Measurements from ENCODE around the gene CILP2.

The CILP2 gene, protein sequence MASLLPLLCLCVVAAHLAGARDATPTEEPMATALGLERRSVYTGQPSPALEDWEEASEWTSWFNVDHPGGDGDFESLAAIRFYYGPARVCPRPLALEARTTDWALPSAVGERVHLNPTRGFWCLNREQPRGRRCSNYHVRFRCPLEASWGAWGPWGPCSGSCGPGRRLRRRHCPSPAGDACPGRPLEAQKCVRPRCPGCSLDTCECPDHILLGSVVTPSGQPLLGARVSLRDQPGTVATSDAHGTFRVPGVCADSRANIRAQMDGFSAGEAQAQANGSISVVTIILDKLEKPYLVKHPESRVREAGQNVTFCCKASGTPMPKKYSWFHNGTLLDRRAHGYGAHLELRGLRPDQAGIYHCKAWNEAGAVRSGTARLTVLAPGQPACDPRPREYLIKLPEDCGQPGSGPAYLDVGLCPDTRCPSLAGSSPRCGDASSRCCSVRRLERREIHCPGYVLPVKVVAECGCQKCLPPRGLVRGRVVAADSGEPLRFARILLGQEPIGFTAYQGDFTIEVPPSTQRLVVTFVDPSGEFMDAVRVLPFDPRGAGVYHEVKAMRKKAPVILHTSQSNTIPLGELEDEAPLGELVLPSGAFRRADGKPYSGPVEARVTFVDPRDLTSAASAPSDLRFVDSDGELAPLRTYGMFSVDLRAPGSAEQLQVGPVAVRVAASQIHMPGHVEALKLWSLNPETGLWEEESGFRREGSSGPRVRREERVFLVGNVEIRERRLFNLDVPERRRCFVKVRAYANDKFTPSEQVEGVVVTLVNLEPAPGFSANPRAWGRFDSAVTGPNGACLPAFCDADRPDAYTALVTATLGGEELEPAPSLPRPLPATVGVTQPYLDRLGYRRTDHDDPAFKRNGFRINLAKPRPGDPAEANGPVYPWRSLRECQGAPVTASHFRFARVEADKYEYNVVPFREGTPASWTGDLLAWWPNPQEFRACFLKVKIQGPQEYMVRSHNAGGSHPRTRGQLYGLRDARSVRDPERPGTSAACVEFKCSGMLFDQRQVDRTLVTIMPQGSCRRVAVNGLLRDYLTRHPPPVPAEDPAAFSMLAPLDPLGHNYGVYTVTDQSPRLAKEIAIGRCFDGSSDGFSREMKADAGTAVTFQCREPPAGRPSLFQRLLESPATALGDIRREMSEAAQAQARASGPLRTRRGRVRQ

DNA sequence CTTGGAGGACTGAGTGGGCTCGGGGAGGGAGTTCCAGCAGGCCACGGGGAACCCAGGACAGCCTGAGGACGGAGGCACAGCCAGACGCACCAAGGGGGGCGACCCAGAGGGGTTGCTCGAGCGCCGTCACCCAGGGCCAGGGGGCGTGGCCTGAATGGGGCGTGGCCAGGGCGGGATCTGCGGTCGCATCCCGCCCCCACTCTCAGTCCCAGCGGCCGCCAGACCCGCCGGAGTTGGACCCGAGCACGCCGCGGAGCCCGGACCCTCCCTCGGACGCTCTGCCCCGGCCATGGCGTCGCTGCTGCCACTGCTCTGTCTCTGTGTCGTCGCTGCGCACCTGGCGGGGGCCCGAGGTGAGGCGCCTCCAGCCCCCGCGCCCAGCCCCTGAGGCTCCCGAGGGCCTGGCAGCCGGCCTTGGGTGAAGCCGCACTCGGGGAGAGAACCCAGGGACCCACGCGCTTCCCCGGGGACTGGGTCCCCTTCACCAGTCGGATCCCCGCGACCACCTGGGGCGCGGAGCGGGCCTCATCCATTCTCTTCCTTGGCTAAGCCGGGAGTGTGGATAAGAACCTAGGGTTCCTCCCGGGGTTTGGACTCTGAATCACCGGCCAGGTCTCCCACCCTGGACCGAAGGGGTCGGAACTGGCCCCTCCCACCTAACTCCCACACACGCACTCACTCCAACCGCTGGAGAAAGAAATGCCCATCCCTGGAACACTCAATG lies at the start of gene CILP2:
TSS of gene CILP2 (plus strand) at position 205 of the 724 bp plus-strand sequence. CDS start at position 290, 85 bp downstream.
- DNase-seq: peak in 10 of 56 donors; percentile 5 to 57 (median 22)

DNA sequence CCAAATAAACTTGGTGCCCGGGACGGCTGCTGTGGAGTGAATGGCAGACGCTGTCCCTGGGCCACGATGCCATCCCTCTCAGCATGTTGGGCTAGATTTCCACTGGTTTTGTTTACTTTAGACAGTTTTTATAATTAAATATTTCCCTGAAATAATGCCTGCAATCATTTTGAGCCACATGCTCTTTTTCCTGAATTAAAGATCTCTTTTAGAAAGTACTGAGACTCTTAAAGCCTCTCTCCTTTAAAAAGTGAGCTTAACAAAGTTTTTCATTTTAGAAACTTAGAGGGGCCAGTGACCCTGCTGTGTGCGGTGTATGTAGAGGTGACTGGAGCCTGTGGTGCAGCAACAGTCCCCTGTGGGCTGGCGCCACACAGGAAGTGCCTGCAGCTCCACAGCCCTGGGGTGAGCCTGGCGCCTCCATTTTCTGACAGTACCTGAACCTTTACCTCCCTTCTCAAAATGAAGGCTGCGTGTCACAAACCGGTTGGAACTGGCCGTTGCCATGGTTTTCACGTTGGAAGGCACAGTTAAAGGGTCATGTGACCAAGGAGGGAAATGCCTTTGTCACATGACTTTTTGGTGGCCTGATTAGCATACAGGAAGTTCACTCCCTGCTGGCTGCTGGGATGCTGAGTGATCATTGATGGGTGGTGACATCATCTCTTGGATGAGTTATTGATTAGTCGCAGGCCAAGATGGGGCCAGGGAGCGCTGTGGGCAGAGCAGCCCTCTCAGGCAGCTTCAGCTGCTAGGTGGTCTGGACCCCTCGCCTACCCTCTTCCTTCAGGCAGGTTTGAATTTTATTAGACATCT lies 49.0 kb upstream of the CILP2 start:
- DNase-seq: peak in 52 of 56 donors; percentile 12 to 90 (median 64)

DNA sequence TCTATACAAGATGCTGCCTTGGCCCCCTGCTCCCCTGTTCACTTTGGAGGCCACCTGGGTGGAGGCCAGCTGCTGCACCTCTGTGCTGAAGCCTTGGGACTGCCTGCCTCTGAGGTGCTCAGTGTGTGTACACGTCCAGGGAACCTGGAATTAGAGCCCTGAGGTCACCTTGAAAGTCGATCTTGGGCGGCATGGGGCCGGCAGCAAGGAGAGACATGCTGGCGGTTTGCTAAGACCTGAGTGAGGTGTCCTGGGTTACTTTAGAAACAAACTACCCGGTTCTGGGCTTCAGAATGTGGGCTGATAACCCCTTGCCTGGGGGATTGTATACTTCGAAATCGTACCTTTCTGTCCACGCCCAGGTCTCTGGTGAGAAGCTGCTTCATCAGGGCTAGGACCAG lies 48.3 kb upstream of the CILP2 start:
- no peak for DNase-seq

DNA sequence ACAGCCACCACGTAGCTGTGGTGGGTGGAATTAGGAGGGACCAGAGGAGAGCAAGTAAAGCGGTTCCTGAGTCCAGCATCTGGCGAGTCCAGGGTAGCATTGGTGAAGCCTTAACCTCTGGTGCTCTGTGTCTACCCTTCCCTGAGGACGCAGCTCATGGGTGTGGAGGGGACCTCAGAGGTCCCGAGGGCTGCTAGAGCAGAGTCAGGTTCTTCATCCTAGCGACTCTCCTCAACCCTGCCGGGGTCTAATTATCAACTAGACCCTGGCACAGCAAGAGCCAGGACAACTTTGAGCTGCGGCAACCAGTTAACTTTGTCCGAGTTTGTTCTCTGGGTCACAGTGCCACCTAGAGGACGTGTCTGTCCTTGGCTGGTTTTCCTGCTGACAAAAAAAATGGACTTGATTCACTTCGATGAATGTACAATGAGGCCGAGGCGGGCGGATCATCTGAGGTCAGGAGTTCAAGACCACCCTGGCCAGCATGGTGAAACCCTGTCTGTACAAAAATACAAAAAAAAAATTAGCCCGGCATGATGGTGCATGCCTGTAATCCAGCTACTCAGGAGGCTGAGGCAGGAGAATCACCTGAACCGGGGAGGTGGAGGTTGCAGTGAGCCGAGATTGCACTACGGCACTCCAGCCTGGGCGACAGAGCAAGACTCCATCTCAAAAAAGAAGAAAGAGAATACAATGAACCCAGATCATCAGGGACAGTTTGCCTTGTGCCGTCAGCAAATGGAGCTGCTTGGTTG lies 47.7 kb upstream of the CILP2 start:
- DNase-seq: peak in 53 of 56 donors; percentile 20 to 86 (median 62)

DNA sequence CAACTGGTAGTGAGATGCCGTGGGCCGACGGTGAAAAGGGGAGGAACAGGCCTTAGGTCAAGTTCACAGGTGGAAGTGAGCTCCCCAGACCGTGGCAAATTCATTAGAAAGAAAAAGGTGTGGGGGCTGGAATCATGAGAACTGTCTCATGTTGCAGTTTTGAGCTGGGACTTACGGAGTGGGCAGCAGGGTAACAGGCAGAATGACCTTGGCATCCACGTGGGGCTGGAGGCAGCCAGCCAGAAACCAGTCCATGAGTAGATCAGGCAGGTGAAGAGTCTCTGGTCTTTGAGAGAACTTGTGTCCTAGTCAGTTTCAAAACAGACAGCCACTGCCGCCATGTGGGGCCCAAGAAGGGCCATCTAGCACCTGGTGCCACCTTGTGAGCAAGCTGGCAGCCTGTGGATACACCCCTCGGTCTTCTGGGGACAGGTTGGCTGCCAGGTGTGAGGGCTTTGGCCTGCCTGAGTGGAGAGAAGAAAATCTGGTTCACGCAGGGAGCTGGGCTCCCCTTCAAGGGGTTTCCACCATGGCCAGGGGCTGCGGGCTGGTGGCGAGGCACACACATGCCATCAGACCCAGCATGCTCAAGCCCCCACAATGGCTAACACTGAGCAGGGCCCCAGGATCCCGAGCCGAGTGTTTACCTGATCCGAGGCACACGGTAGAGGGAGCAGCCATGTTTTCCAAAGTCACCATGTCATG lies 46.6 kb upstream of the CILP2 start:
- no peak for DNase-seq

DNA sequence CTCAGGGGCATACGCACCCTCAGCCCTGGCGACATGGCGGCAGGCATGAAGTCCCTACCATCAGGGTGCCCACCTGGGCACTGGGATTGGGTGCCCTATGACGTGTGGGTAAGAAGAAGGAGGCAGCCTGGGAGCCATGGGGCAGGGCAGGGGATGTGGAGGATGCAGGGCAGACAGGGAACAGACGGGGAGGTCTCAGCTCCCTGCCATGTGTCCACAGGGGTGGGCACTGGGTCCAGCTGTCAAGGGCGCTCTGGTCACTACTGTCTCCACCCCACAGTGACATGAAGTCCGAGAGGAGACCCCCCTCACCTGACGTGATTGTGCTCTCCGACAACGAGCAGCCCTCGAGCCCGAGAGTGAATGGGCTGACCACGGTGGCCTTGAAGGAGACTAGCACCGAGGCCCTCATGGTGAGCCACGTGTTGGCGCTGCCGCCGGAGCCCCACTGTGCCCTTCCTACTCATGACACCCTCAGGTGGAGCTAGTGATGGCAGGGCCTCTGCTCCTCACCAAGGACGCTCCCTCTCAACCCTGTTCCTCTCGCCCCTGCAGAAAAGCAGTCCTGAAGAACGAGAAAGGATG lies 45.9 kb upstream of the CILP2 start:
- no peak for DNase-seq

DNA sequence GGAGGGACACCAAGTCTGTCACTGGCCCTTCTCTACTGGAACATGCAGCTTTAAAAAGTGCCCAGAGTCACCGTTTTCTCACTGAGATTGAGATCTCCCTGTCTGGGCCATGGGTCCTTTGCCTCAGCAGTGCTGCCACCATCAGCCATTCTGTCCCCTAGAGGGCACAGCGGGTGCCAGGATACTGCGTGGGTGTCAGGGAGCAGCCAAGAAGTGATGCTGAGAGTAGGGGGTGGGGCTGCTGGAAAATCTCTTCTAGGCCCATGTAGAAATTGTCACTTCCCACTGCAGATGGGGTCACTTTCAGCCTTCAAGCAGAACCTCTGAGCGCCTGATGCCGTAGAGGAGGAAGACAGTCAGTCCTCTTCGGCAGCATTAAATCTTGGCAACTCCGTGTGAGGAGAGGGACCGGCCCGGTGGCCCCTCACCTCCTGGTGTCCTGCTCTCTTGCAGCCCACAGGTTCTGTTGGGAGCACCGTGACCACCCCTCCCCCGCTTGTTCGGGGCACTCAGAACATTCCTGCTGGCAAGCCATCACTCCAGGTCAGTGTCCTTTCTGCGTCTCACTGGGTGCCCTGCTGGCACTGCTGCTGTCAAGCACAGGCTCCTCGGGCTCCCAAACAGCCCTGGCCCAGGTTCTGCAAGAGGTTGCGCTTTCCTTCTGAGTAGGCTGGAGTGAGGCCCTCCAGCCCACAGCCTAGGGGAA lies 44.1 kb upstream of the CILP2 start:
- DNase-seq: peak in 9 of 56 donors; percentile 7 to 38 (median 22)

DNA sequence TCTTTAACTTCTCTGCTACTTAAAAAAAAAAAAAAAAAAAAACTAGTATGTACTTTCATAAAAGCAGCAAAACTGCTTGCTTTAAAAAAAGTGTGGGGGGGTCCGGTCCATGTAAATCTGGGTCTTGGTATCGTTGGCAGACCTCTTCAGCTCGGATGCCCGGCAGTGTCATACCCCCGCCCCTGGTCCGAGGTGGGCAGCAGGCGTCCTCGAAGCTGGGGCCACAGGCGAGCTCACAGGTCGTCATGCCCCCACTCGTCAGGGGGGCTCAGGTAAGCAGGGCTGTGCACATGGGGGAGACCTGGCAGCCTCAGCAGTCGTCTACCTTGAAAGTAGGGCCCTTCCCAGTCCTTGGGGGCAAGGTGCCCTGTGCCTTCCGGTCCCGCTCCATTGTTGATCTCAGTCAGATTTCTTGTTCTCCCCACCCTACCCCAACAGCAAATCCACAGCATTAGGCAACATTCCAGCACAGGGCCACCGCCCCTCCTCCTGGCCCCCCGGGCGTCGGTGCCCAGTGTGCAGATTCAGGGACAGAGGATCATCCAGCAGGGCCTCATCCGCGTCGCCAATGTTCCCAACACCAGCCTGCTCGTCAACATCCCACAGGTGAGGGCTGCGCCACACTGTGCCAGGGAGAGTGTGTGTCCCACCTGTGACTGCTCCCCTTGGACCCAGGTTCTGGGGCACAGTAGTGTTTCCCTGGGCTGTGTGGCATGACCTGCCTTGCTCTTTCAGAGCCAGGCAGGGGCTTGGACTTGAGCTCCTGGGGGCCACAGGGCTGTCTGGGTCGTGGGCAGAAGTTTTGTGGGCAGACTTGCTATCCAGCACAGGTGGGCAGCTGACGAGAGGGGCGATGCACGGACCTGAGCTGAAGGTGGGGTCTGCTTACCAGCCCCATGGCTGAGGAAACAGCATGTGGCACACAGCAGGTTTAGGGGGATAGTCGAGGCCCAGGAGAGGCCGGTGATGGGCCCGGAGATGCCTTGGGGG lies 42.2 kb upstream of the CILP2 start:
- DNase-seq: no peak

DNA sequence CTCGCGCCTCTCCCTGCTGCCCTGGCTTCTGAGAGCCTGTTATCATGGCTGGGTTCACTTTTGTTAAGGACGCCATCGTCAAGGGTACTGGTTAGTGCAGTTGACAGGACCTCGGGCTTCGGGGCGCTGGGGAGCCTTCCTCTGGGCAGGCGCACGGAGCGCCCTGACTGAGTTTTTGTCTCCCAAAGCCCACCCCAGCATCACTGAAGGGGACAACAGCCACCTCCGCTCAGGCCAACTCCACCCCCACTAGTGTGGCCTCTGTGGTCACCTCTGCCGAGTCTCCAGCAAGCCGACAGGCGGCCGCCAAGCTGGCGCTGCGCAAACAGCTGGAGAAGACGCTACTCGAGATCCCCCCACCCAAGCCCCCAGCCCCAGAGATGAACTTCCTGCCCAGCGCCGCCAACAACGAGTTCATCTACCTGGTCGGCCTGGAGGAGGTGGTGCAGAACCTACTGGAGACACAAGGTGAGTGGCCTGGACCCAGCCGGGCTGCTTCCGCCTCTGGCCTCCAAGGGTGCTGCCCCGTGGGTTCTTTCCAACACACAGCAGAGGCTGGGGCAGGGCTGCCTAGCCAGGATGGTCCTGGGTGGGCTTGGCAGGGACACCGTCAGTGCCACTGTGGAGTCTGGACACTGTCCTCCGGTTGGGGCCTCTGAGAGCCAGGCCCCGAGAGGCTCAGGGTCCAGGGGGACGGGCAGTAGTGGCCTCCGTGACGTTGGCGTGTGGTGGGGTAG lies 39.6 kb upstream of the CILP2 start:
- no peak for DNase-seq

DNA sequence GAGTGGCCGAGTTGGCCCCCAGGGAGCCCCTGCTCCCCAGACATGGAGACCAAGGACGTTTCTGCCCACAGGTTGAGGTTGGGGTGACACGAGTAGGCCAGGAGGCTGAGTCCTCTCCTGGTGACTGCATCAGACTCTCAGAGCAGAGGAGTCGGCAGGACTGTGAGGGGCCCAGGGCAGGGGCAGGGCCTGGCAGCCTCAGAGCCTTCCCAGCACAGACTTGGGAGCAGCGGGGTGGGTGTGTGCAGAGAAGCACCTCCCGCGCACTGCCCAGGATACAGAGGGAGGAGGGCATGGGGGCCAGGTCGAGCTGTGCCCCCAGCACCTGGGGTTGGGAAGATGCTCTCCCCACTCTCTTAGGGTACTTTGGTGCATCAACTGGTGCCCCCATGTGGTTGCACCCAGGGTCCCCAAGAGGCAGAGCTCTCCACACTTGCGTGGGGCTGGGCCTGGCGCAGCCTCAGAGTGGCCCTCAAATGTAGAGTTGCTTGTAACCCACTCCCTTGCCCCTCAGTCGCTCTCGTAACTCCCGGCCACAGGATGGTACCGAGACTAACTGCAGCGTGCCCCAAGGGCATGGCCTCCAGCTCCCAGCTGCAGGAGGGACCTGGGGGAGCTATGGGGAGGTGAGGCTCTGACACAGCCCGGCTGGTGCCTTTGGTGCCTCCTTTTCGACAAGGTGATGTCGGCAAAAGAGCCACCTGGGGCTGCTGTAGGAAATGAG lies 38.6 kb upstream of the CILP2 start:
- no peak for DNase-seq

DNA sequence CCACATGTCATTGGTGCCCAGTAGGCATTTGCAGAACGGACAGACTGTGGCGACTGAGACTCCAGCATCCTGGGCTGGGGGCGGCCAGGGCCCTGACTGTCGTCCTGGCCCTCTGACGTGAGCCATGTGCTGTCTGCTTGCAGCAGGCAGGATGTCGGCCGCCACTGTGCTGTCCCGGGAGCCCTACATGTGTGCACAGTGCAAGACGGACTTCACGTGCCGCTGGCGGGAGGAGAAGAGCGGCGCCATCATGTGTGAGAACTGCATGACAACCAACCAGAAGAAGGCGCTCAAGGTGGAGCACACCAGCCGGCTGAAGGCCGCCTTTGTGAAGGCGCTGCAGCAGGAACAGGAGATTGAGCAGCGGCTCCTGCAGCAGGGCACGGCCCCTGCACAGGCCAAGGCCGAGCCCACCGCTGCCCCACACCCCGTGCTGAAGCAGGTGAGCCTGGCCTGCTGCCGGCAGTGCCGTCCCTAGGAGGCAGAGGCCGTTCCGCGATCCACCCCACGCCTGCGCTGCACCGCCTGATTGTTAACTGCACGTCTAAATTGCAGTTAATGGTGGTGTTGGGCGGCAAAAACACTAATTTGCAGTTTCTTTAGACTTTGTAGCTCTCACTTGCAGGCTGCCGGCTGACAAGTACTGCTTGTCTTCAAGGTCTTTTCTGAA lies 37.0 kb upstream of the CILP2 start:
- no peak for DNase-seq

DNA sequence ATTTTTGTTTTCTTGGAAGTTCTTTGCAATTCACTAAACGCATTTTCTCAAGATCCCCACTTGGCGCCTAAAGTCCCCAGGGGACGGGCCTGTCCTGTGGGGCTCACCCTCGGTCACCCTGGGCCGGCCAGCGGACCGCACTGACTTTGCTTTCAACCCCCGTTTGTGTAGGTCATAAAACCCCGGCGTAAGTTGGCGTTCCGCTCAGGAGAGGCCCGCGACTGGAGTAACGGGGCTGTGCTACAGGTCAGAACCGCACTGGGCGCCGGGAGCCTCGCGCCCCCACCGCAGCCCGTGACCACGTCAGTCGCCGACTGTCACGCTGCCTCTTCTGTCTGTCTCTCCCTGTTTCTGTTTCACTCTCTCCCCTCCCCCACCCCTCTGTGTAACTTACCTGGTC lies 36.3 kb upstream of the CILP2 start:
- no peak for DNase-seq

DNA sequence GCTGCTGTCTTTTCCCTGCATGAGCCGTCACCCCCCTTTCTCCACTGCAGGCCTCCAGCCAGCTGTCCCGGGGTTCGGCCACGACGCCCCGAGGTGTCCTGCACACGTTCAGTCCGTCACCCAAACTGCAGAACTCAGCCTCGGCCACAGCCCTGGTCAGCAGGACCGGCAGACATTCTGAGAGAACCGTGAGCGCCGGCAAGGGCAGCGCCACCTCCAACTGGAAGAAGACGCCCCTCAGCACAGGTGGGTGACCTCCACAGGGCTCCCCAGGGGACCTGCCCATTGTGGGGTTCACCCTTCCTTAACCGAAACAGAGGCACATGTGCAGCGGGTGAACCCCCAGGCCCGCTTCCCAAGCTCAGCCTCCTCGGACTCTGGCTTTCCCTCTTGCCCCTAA lies 35.8 kb upstream of the CILP2 start:
- DNase-seq: no peak
